Measurements from ENCODE around the gene PVALEF. TPM values are rescaled to one million over a fixed set of nuclear protein-coding genes. Genes with fewer than 3 reads are reported as not detected.
A peak's percentile ranks its signal among the peaks of the same experiment; 100 is the strongest.

The PVALEF gene
- total RNA-seq, 2 donors from 2014 or later: not detected

GRCh38 chr17:81231121-81231645 lies 65.9 kb downstream of the PVALEF start:
- no peaks in the 10 kb centered on the region for H3K27me3 ChIP-seq (replicated peaks; ENCODE audit: insufficient read depth)
- no peaks in the 10 kb centered on the region for H3K4me1 ChIP-seq (replicated peaks)
- TF ChIP-seq CTCF (IDR thresholded peaks at IDR 0.05): no peak
- no peak for TF ChIP-seq POLR2AphosphoS5 (IDR thresholded peaks at IDR 0.05)
- no peak for TF ChIP-seq POLR2A (IDR thresholded peaks at IDR 0.05)
- DNase-seq (ENCODE audit: low spot score): no peak
- H3K36me3 ChIP-seq: peaks cover 0 to 4% of the 10 kb centered on the region in 2 donors
- H3K4me3 ChIP-seq: no peak overlapping the region
- H3K9me3 ChIP-seq: no peaks in the 10 kb centered on the region
- intact Hi-C loops (cut with DNase I): no loop called here
- WGBS: 88% methylated on average over 31 of the region's 31 CpGs
- no peak overlapping the region for H3K27ac ChIP-seq

GRCh38 chr17:81231766-81232581 lies 66.7 kb downstream of the PVALEF start:
- intact Hi-C loops (cut with DNase I): no loop called here
- no peaks in the 10 kb centered on the region for H3K4me1 ChIP-seq (replicated peaks)
- TF ChIP-seq CTCF (IDR thresholded peaks at IDR 0.05): no peak
- no peak for TF ChIP-seq POLR2A (IDR thresholded peaks at IDR 0.05)
- no peak for TF ChIP-seq POLR2AphosphoS5 (IDR thresholded peaks at IDR 0.05)
- H3K27ac ChIP-seq: no peak overlapping the region
- no peak overlapping the region for H3K4me3 ChIP-seq
- no peak for DNase-seq (ENCODE audit: low spot score)
- H3K36me3 ChIP-seq: peaks cover 0 to 4% of the 10 kb centered on the region in 2 donors
- no peaks in the 10 kb centered on the region for H3K9me3 ChIP-seq
- WGBS: 92% methylated on average over 25 of the region's 43 CpGs
- H3K27me3 ChIP-seq (replicated peaks; ENCODE audit: insufficient read depth): no peaks in the 10 kb centered on the region

MicroRNA genes within 50 kb of the gene (microRNA counts, 767-probe panel; counts per million panel counts)
- microRNA hsa-miR-1250 (0 to 431 counts per million in 2 donors), microRNA hsa-miR-338-3p (3,162 to 3,684 counts per million in 2 donors), microRNA hsa-miR-338-5p (2,063 to 2,246 counts per million in 2 donors), microRNA hsa-miR-657 (0 to 431 counts per million in 2 donors)

Small RNAs within 50 kb of the gene (microRNA-seq; reads per million reads assigned to microRNA genes)
- gene MIR1250 (1.1 reads per million, percentile 11 among the genes with 10 or more reads in this experiment), gene MIR3065 (not detected), gene MIR338 (not detected), gene MIR657 (0.25 reads per million)

Small RNAs within 50 kb of the gene (small RNA-seq; reads per million reads assigned to genes)
- gene MIR1250 (0 reads per million in 2 donors), gene MIR3065 (7.7 to 12.7 reads per million in 2 donors), gene MIR657 (0 reads per million in 2 donors)

Other genes with a start within 250 kb of the PVALEF start
- gene CHMP6, start 173.7 kb upstream of the PVALEF start, total RNA-seq: 10 to 100 TPM; 30.6 to 35.3 TPM
- 100 to 1,000 TPM; 125 to 148 TPM for gene BAIAP2, start 130.4 kb upstream of the PVALEF start, total RNA-seq
- 1 to 10 TPM; 5.2 to 6.6 TPM for gene AATK, start 714 bp downstream of the PVALEF start, total RNA-seq
- 10 to 100 TPM in 1 of 2 donors, 1 to 10 TPM in 1; 7.1 to 24.0 TPM for gene CEP131, start 57.5 kb downstream of the PVALEF start, total RNA-seq
- 10 to 100 TPM; 35.6 to 81.5 TPM for gene TEPSIN, start 73.5 kb downstream of the PVALEF start, total RNA-seq
- gene NDUFAF8, start 73.8 kb downstream of the PVALEF start, total RNA-seq: 10 to 100 TPM; 27.4 to 43.1 TPM
- gene SLC38A10, start 129.8 kb downstream of the PVALEF start, total RNA-seq: 100 to 1,000 TPM; 104 to 167 TPM
- gene BAHCC1, start 229.9 kb downstream of the PVALEF start, total RNA-seq: 10 to 100 TPM; 11.4 to 28.9 TPM

Data from prostate gland (tissue), 2 donors.